ENCODE data around the gene ELN.
A peak's percentile ranks its signal among the peaks of the same experiment; 100 is the strongest.

- TF ChIP-seq ZFP30 (CRISPR knock-in tag; IDR thresholded peaks at IDR 0.05) (no peak), PATZ1 (CRISPR knock-in tag; IDR thresholded peaks at IDR 0.05; ENCODE audit: borderline replicate concordance) (0 out of 2 replicates have a peak, but pooled peaks have one; percentile 37), OSR1 (CRISPR knock-in tag; IDR thresholded peaks at IDR 0.05) (no peak), TOX (CRISPR knock-in tag; IDR thresholded peaks at IDR 0.05; ENCODE audit: borderline replicate concordance) (no peak), POU6F1 (CRISPR knock-in tag; IDR thresholded peaks at IDR 0.05; ENCODE audit: borderline replicate concordance, low read depth) (0 out of 2 replicates have a peak, but pooled peaks have one; percentile 21), PPARA (CRISPR knock-in tag; IDR thresholded peaks at IDR 0.05; ENCODE audit: borderline replicate concordance) (no peak)
These were observed 25.4 kb upstream of the ELN start for GRCh38 chr7:74002474-74003017.
